Breast epithelium (tissue), 3 donors: Measurements from ENCODE around the gene ADARB2.

Experiments
- CTCF ChIP-seq, 3 donors: fragments of 450-650 bp; IDR thresholded peaks; one replicate each; pipeline ENCODE4 v1.5.1; 2016 to 2017; ENCODE audit warnings: antibody characterized with exemption in 3 of 3, mild to moderate bottlenecking in 3 of 3, moderate library complexity in 3 of 3
- POLR2A ChIP-seq: fragments of 450-650 bp; IDR thresholded peaks from one replicate; pipeline ENCODE4 v1.6.1; 2016; ENCODE audit warnings: antibody characterized with exemption, mild to moderate bottlenecking, moderate library complexity

GRCh38 chr10:1308173-1308961, 429.0 kb downstream of the ADARB2 start:
- TF ChIP-seq CTCF (IDR thresholded peaks at IDR 0.05) (no peak), POLR2A (no peak)
